ENCODE data around the gene TESPA1. TPM values are rescaled to one million over a fixed set of nuclear protein-coding genes. Genes with fewer than 3 reads are reported as not detected.

Gene TESPA1
- polyA plus RNA-seq, 1 donor (not counting 4 experiments of a cell fraction or from before 2014, with no cell fraction given), result not detected

- Histone ChIP-seq H3K4me1 (ENCODE audit: control insufficient read depth, extremely low read depth, insufficient read depth, low read length) (peaks cover 26% of the 10 kb centered on the region), H3K79me2 (ENCODE audit: control insufficient read depth, insufficient read depth, low read length) (no peaks in the 10 kb centered on the region), H2AFZ (ENCODE audit: control insufficient read depth, low read length) (no peak overlapping the region), H3K36me3 (ENCODE audit: control insufficient read depth in 2 of 2, extremely low read depth in 1 of 2, insufficient read depth in 2 of 2, low read length in 2 of 2) (no peaks in the 10 kb centered on the region), H3K9me1 (ENCODE audit: control insufficient read depth, extremely low read depth, insufficient read depth, low read length) (no peaks in the 10 kb centered on the region), H3K9me3 (ENCODE audit: control insufficient read depth, low read depth, low read length) (peaks cover 6% of the 10 kb centered on the region), H3K27me3 (ENCODE audit: control insufficient read depth, extremely low read depth, insufficient read depth, low read length) (no peaks in the 10 kb centered on the region), H3K27ac (ENCODE audit: control insufficient read depth, insufficient read depth, low read length) (no peak overlapping the region), H3K9ac (ENCODE audit: control insufficient read depth, extremely low read depth, insufficient read depth, low read length) (no peak overlapping the region), H4K20me1 (ENCODE audit: control insufficient read depth, extremely low read depth, insufficient read depth, low read length) (no peaks in the 10 kb centered on the region), H3K4me2 (ENCODE audit: control insufficient read depth, extremely low read depth, insufficient read depth, low read depth, low read length) (no peak overlapping the region), H3K4me3 (ENCODE audit: control insufficient read depth in 2 of 3, extremely low read depth in 1 of 3, insufficient read depth in 2 of 3, low read depth in 1 of 3, low read length in 3 of 3) (no peak overlapping the region)
- DNase-seq (ENCODE audit: low read depth, low spot score) (no peak), FAIRE-seq (no peak)
- dilution Hi-C loops (cut with MboI; ENCODE audit: extremely low pct_ligation_motif_present, low sequenced_read_pairs), result no loop called here
- TF ChIP-seq CTCF (optimal IDR thresholded peaks at IDR 0.05 in 1 of 3, IDR thresholded peaks at IDR 0.05 in 1 of 3, conservative IDR thresholded peaks at IDR 0.05 in 1 of 3; ENCODE audit: extremely low read depth in 1 of 3, insufficient read depth in 2 of 3, low read length in 3 of 3), result no peak
- TF ChIP-seq EZH2 (IDR thresholded peaks at IDR 0.05; ENCODE audit: low read length), result no peak
Measured at GRCh38 chr12:54929998-54930397, 54.6 kb downstream of the TESPA1 start.

- Histone ChIP-seq H3K9me3 (ENCODE audit: control insufficient read depth, low read depth, low read length) (peaks cover 5% of the 10 kb centered on the region), H4K20me1 (ENCODE audit: control insufficient read depth, extremely low read depth, insufficient read depth, low read length) (no peaks in the 10 kb centered on the region), H3K4me1 (ENCODE audit: control insufficient read depth, extremely low read depth, insufficient read depth, low read length) (no peaks in the 10 kb centered on the region), H3K4me3 (ENCODE audit: control insufficient read depth in 2 of 3, extremely low read depth in 1 of 3, insufficient read depth in 2 of 3, low read depth in 1 of 3, low read length in 3 of 3) (no peak overlapping the region), H3K9me1 (ENCODE audit: control insufficient read depth, extremely low read depth, insufficient read depth, low read length) (no peaks in the 10 kb centered on the region), H2AFZ (ENCODE audit: control insufficient read depth, low read length) (no peak overlapping the region), H3K27me3 (ENCODE audit: control insufficient read depth, extremely low read depth, insufficient read depth, low read length) (no peaks in the 10 kb centered on the region), H3K27ac (ENCODE audit: control insufficient read depth, insufficient read depth, low read length) (no peak overlapping the region), H3K36me3 (ENCODE audit: control insufficient read depth in 2 of 2, extremely low read depth in 1 of 2, insufficient read depth in 2 of 2, low read length in 2 of 2) (no peaks in the 10 kb centered on the region), H3K4me2 (ENCODE audit: control insufficient read depth, extremely low read depth, insufficient read depth, low read depth, low read length) (no peak overlapping the region), H3K9ac (ENCODE audit: control insufficient read depth, extremely low read depth, insufficient read depth, low read length) (no peak overlapping the region), H3K79me2 (ENCODE audit: control insufficient read depth, insufficient read depth, low read length) (no peaks in the 10 kb centered on the region)
- no peak for FAIRE-seq
- dilution Hi-C loops (cut with MboI; ENCODE audit: extremely low pct_ligation_motif_present, low sequenced_read_pairs), result no loop called here
- DNase-seq (ENCODE audit: low read depth, low spot score), result no peak
- TF ChIP-seq CTCF (optimal IDR thresholded peaks at IDR 0.05 in 1 of 3, IDR thresholded peaks at IDR 0.05 in 1 of 3, conservative IDR thresholded peaks at IDR 0.05 in 1 of 3; ENCODE audit: extremely low read depth in 1 of 3, insufficient read depth in 2 of 3, low read length in 3 of 3), result no peak
- TF ChIP-seq EZH2 (IDR thresholded peaks at IDR 0.05; ENCODE audit: low read length), result no peak
Measured at GRCh38 chr12:54926246-54926645, 58.3 kb downstream of the TESPA1 start.

All from keratinocyte (primary cell).